Activated gamma-delta T cell treated with Interleukin-2 at 50 U/mL for 16 hours (primary cell): ENCODE data around the gene ARL6IP1.
"Not testable (repeated sequence)": the region's sequence is repeated elsewhere in the genome, so short reads cannot be mapped to it uniquely, and the experiment has no call there.

Source experiments
- DNase-seq: peaks from one replicate; pipeline ENCODE4 v3.0.0-alpha.2; 2020

The ARL6IP1 gene

GRCh38 chr16:18797746-18798145 lies 3.6 kb downstream of the ARL6IP1 start:
- no peak for DNase-seq

- no peak for DNase-seq
These were observed 5.0 kb downstream of the ARL6IP1 start for GRCh38 chr16:18796377-18796776.

GRCh38 chr16:18792836-18793433 lies 8.4 kb downstream of the ARL6IP1 start:
- DNase-seq = no peak

- peak; percentile 90 for DNase-seq
These were observed 11.3 kb downstream of the ARL6IP1 start, which contains the start of gene RPS15A for GRCh38 chr16:18789850-18790706. RPS15A (minus strand) TSS chr16:18790334; CDS start chr16:18789113, 1,221 bp downstream.

- no peak for DNase-seq
These were observed 11.9 kb downstream of the ARL6IP1 start for GRCh38 chr16:18789515-18789849.

GRCh38 chr16:18788828-18789514 lies 12.4 kb downstream of the ARL6IP1 start:
- no peak for DNase-seq

- DNase-seq = no peak
These were observed 16.3 kb downstream of the ARL6IP1 start for GRCh38 chr16:18784917-18785623.

GRCh38 chr16:18783430-18784341 lies 17.7 kb downstream of the ARL6IP1 start:
- DNase-seq = no peak

GRCh38 chr16:18782697-18783429 lies 18.5 kb downstream of the ARL6IP1 start:
- no peak for DNase-seq

GRCh38 chr16:18781232-18781631 lies 20.1 kb downstream of the ARL6IP1 start:
- DNase-seq = not testable (repeated sequence)

GRCh38 chr16:18780460-18781026 lies 20.8 kb downstream of the ARL6IP1 start:
- DNase-seq = not testable (repeated sequence)

- DNase-seq = not testable (repeated sequence)
These were observed 23.7 kb downstream of the ARL6IP1 start for GRCh38 chr16:18777664-18778063.

GRCh38 chr16:18776334-18776733 lies 25.0 kb downstream of the ARL6IP1 start:
- not testable (repeated sequence) for DNase-seq

GRCh38 chr16:18774651-18775050 lies 26.7 kb downstream of the ARL6IP1 start:
- DNase-seq = not testable (repeated sequence)

GRCh38 chr16:18772171-18772570 lies 29.2 kb downstream of the ARL6IP1 start:
- DNase-seq = not testable (repeated sequence)

- DNase-seq = not testable (repeated sequence)
These were observed 30.9 kb downstream of the ARL6IP1 start for GRCh38 chr16:18770336-18770962.

GRCh38 chr16:18767217-18767616 lies 34.1 kb downstream of the ARL6IP1 start:
- peak; percentile 40 for DNase-seq

GRCh38 chr16:18762713-18763112 lies 38.6 kb downstream of the ARL6IP1 start:
- not testable (repeated sequence) for DNase-seq

GRCh38 chr16:18759598-18760520 lies 41.5 kb downstream of the ARL6IP1 start:
- DNase-seq = peak; percentile 39
